ENCODE measurements around the gene GUCA1C.

The GUCA1C gene

DNA sequence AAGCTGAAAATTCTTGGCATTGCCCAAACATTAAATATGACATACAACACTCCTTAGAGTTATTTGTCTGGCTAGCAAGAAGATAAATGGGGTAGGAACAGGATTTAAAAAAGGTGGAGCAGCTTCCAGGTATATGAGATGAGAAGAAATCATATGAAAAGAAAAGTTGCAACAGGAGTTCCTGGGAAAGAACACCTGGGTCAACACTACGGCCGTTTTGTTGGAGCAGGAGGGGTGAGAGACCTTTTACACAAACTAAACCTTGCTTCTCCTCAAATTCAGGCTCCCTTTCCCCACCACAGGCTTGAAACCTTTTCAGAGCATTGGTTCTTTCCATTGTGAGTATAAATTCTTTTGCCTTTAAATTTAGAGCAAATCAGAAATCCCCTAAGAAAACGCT is 18.8 kb upstream of the GUCA1C start:
- no peak for TF ChIP-seq CTCF (IDR thresholded peaks at IDR 0.05; ENCODE audit: borderline replicate concordance, control extremely low read depth, extremely low read depth, insufficient read depth, missing control alignments)
- DNase-seq (ENCODE audit: low spot score) = no peak
- in situ Hi-C loops (cut with MboI; ENCODE audit: low sequenced_read_pairs, unreplicated experiment) = no loop called here

- TF ChIP-seq CTCF (IDR thresholded peaks at IDR 0.05; ENCODE audit: borderline replicate concordance, control extremely low read depth, extremely low read depth, insufficient read depth, missing control alignments) = no peak
- in situ Hi-C loops (cut with MboI; ENCODE audit: low sequenced_read_pairs, unreplicated experiment) = no loop called here
- no peak for DNase-seq (ENCODE audit: low spot score)
Measured at GRCh38 chr3:108970561-108970960, 16.9 kb upstream of the GUCA1C start.

DNA sequence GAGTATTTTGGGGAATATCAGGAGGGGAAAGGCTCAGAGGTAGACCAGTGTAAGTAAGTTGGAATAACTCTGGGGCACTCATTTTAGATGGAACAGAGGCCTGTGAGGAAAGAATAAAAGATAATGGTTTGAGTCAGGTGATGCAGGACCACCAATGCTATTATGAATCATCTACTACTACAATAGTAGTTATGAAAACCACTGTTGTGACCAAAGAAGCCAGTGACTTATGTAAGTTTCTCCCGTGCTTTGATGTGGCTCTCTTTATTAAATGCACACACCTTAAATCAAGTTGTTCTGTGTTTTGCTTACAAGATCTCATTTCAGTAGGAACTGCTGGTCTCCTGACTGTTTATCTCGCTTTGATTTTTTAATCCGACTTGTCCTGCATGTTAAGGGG is 13.1 kb upstream of the GUCA1C start:
- DNase-seq (ENCODE audit: low spot score) = no peak
- no peak for TF ChIP-seq CTCF (IDR thresholded peaks at IDR 0.05; ENCODE audit: borderline replicate concordance, control extremely low read depth, extremely low read depth, insufficient read depth, missing control alignments)
- in situ Hi-C loops (cut with MboI; ENCODE audit: low sequenced_read_pairs, unreplicated experiment) = no loop called here

- no peak for DNase-seq (ENCODE audit: low spot score)
- no peak for TF ChIP-seq CTCF (IDR thresholded peaks at IDR 0.05; ENCODE audit: borderline replicate concordance, control extremely low read depth, extremely low read depth, insufficient read depth, missing control alignments)
- in situ Hi-C loops (cut with MboI; ENCODE audit: low sequenced_read_pairs, unreplicated experiment) = no loop called here
Measured at GRCh38 chr3:108959017-108959416, 5.3 kb upstream of the GUCA1C start.

DNA sequence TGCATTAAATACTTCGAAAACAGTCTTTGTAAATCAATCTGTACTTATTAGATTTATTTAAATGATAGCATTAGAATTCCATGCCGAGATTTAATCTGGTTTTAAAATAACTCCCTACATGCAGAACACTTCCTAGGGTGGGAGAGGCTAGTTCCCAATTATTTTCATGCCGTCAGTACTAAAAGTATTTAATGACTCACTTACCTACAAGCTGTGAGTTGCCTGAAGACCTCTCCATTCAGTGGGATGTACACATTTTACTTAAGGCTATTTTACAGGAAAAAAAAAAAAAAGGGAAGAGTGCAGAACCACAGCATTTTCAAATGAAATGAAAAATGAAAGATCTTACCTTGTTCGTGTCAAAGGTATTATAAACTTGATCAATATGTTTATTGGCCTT is 469 bp downstream of the GUCA1C start:
- no peak for TF ChIP-seq CTCF (IDR thresholded peaks at IDR 0.05; ENCODE audit: borderline replicate concordance, control extremely low read depth, extremely low read depth, insufficient read depth, missing control alignments)
- no peak for DNase-seq (ENCODE audit: low spot score)
- in situ Hi-C loops (cut with MboI; ENCODE audit: low sequenced_read_pairs, unreplicated experiment) = no loop called here

- DNase-seq (ENCODE audit: low spot score) = no peak
- in situ Hi-C loops (cut with MboI; ENCODE audit: low sequenced_read_pairs, unreplicated experiment) = no loop called here
- TF ChIP-seq CTCF (IDR thresholded peaks at IDR 0.05; ENCODE audit: borderline replicate concordance, control extremely low read depth, extremely low read depth, insufficient read depth, missing control alignments) = no peak
Measured at GRCh38 chr3:108951820-108952501, 1.7 kb downstream of the GUCA1C start.
